Aortic smooth muscle cell (primary cell): Measurements from ENCODE around the gene STKLD1. TPM values are rescaled to one million over a fixed set of nuclear protein-coding genes. Genes with fewer than 3 reads are reported as not detected.

Experiments
- total RNA-seq: library from RNA; depleted of rRNA; stranded (reverse); fragments of >200 nt; gene quantifications from 2 replicates; pipeline ENCODE4 v1.2.3, GENCODE V29; 2014

The STKLD1 gene
- 0.44 and 0.79 TPM in 2 replicates for total RNA-seq

GRCh38 chr9:133375724-133376654 is at the start of gene STKLD1, which contains the start of gene SURF4:
TSS of gene STKLD1 (plus strand) at chr9:133376366. CDS start at chr9:133376474, 108 bp downstream.
TSS of gene SURF4 (minus strand) at chr9:133376060. CDS start at chr9:133375969, 91 bp downstream.

GRCh38 chr9:133335924-133336811 is 40.0 kb upstream of the STKLD1 start, which contains the start of gene SURF6:
TSS of gene SURF6 (minus strand) at chr9:133336188. CDS start at chr9:133336132, 56 bp downstream.

GRCh38 chr9:133347985-133348717 is 28.0 kb upstream of the STKLD1 start, which contains the start of the genes MED22 and RPL7A:
TSS of gene MED22 (minus strand) at chr9:133348131. CDS start at chr9:133346662, 1,469 bp downstream.
TSS of gene RPL7A (plus strand) at chr9:133348218. CDS start at chr9:133348244, 26 bp downstream.

GRCh38 chr9:133356391-133357091 is 19.6 kb upstream of the STKLD1 start, which contains the start of the genes SURF1 and SURF2:
TSS of gene SURF1 (minus strand) at chr9:133356487. CDS start at chr9:133356453, 34 bp downstream.
TSS of gene SURF2 (plus strand) at chr9:133356550. CDS start at chr9:133356593, 43 bp downstream.

GRCh38 chr9:133417541-133418461 is 41.6 kb downstream of the STKLD1 start, which contains the start of gene REXO4:
TSS of gene REXO4 (minus strand) at chr9:133418010. CDS start at chr9:133417844, 166 bp downstream.

GRCh38 chr9:133421615-133422542 is 45.7 kb downstream of the STKLD1 start, which contains the start of gene ADAMTS13:
TSS of gene ADAMTS13 (plus strand) at chr9:133422367. CDS start at chr9:133422444, 77 bp downstream.

Other genes starting within 250 kb of the STKLD1 start
- 3.5 and 3.8 TPM in 2 replicates for gene GBGT1, start 212.5 kb upstream of the STKLD1 start, total RNA-seq
- gene OBP2B, start 167.1 kb upstream of the STKLD1 start, total RNA-seq, result not detected in 2 replicates
- not detected in 2 replicates for gene ABO, start 101.2 kb upstream of the STKLD1 start, total RNA-seq
- gene SURF6, start 40.2 kb upstream of the STKLD1 start, total RNA-seq, result 7.5 and 12.2 TPM in 2 replicates
- gene MED22, start 28.2 kb upstream of the STKLD1 start, total RNA-seq, result 14.5 and 14.8 TPM in 2 replicates
- 2,146 and 2,339 TPM in 2 replicates for gene RPL7A, start 28.1 kb upstream of the STKLD1 start, total RNA-seq
- 22.7 and 36.2 TPM in 2 replicates for gene SURF1, start 19.9 kb upstream of the STKLD1 start, total RNA-seq
- gene SURF2, start 19.8 kb upstream of the STKLD1 start, total RNA-seq, result 13.9 and 21.3 TPM in 2 replicates
- 382 and 497 TPM in 2 replicates for gene SURF4, start 306 bp upstream of the STKLD1 start, total RNA-seq
- 11.9 and 16.8 TPM in 2 replicates for gene REXO4, start 41.6 kb downstream of the STKLD1 start, total RNA-seq
- 1.8 and 2.0 TPM in 2 replicates for gene ADAMTS13, start 46.0 kb downstream of the STKLD1 start, total RNA-seq
- 7.1 and 10.6 TPM in 2 replicates for gene CACFD1, start 83.6 kb downstream of the STKLD1 start, total RNA-seq
- 12.1 and 14.3 TPM in 2 replicates for gene SLC2A6, start 102.7 kb downstream of the STKLD1 start, total RNA-seq
- not detected in 2 replicates for gene MYMK, start 148.6 kb downstream of the STKLD1 start, total RNA-seq
- 0.06 and 0.79 TPM in 2 replicates for gene ADAMTSL2, start 158.3 kb downstream of the STKLD1 start, total RNA-seq
- gene FAM163B, start 233.0 kb downstream of the STKLD1 start, total RNA-seq, result not detected in 2 replicates